HG03108 (cell line): ENCODE results near the gene KCNQ4.

Experiments
- ATAC-seq: cut with Tn5 transposase; IDR thresholded peaks from one replicate; pipeline ENCODE4 v1.9.1; 2021; ENCODE audit warnings: moderate library complexity; ENCODE audit not compliant: unreplicated experiment

Gene KCNQ4

GRCh38 chr1:40887652-40888051, 104.1 kb downstream of the KCNQ4 start:
- no peak for ATAC-seq
